BJ (cell line): ENCODE data around the gene PTGDR2. TPM values are rescaled to one million over a fixed set of nuclear protein-coding genes. Genes with fewer than 3 reads are reported as not detected.

Experiments
- CTCF ChIA-PET: fragments of 350-600 bp; formaldehyde crosslinking; extraction: SDS; loops from one replicate; lab custom pipeline; 2021; ENCODE audit warnings: antibody characterized with exemption, inconsistent platforms; lab: Yijun Ruan, JAX
- POLR2A ChIA-PET: fragments of 300-600 bp; sonication (Branson Sonifier 250); formaldehyde crosslinking; extraction: SDS; loops from one replicate; lab custom pipeline; 2021; ENCODE audit warnings: antibody characterized with exemption; lab: Charles Lee
- DNase-seq: peaks from one replicate; pipeline ENCODE4 v3.0.0-alpha.2; 2011; ENCODE audit warnings: low read depth
- H3K27me3 ChIP-seq: 2 replicates; pipeline ENCODE4 v1.6.0; 2011; ENCODE audit warnings: low read length; ENCODE audit not compliant: control insufficient read depth, insufficient read depth
- H3K36me3 ChIP-seq: 2 replicates; pipeline ENCODE4 v1.5.1; 2011; ENCODE audit warnings: low read length; ENCODE audit not compliant: control insufficient read depth, insufficient read depth
- H3K4me3 ChIP-seq: 2 replicates; pipeline ENCODE4 v1.5.1; 2011; ENCODE audit warnings: low read depth, mild to moderate bottlenecking, control low read depth, low read length
- polyA plus RNA-seq: library from polyadenylated mRNA; depleted of rRNA; stranded (reverse); fragments of >200 nt; gene quantifications from 2 replicates; pipeline ENCODE4 v1.2.3, GENCODE V29; 2011
- TF ChIP-seq, protein P1 (sequence below): IDR thresholded peaks from 2 replicates; pipeline ENCODE4 v1.5.1; 2011; ENCODE audit warnings: low read depth, mild to moderate bottlenecking, control low read depth, inconsistent platforms, low read length, moderate library complexity; ENCODE audit not compliant: insufficient read depth

Gene PTGDR2
- polyA plus RNA-seq, 1 experiment = 0.02 TPM

DNA sequence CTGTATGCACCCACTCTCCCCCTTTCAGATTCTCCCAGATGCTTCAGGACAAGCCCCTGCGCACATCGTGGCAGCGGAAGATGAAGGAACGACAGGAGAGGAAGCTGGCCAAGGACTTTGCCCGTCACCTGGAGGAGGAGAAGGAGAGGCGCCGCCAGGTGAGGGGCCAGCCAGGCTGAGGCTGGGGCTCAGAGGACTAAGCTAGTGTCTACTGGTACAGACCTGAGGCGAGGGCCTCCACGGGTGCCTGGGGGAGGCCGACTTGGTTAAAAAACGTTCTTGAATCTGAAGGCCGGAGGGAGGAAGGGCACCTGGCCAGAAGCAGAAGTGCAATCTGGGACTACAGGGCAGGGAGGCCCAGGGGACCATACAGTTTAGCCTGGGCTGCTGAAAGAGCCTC is 7.9 kb downstream of the PTGDR2 start:
- ChIA-PET CTCF (interaction anchor here (2.3 kb wide), 1 partner anchor 17 kb away, joined by 6 read pairs; no protein-coding TSS in a partner anchor), POLR2A (no interaction called here)
- TF ChIP-seq, protein P1, sequence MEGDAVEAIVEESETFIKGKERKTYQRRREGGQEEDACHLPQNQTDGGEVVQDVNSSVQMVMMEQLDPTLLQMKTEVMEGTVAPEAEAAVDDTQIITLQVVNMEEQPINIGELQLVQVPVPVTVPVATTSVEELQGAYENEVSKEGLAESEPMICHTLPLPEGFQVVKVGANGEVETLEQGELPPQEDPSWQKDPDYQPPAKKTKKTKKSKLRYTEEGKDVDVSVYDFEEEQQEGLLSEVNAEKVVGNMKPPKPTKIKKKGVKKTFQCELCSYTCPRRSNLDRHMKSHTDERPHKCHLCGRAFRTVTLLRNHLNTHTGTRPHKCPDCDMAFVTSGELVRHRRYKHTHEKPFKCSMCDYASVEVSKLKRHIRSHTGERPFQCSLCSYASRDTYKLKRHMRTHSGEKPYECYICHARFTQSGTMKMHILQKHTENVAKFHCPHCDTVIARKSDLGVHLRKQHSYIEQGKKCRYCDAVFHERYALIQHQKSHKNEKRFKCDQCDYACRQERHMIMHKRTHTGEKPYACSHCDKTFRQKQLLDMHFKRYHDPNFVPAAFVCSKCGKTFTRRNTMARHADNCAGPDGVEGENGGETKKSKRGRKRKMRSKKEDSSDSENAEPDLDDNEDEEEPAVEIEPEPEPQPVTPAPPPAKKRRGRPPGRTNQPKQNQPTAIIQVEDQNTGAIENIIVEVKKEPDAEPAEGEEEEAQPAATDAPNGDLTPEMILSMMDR = no peak
- Histone ChIP-seq H3K4me3 (no peak overlapping the region), H3K27me3 (no peaks in the 10 kb centered on the region), H3K36me3 (peaks cover 20% of the 10 kb centered on the region)
- DNase-seq = no peak

DNA sequence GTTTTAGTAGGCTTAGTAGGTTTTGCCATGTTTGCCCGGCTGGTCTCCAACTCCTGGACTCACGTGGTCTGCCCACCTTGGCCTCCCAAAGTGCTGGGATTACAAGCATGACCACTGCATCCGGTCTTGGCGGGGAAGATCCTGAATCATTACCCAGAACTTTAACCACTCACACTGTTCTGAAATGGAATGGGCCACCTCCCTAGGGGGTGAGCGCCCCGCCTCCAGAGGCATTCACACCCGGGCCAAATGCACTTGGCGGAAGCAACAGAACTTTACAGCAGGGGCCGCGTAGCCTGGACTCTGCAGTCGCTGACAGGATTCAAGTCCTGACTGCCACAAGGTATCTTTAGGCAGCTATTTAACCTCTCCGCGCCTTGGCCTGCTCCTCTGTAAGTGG is 8.5 kb downstream of the PTGDR2 start:
- CTCF ChIA-PET = interaction anchor here (29.2 kb wide), 1 partner anchor 46 kb away, joined by 716 read pairs; the partner anchor contains the start of gene PRPF19

DNA sequence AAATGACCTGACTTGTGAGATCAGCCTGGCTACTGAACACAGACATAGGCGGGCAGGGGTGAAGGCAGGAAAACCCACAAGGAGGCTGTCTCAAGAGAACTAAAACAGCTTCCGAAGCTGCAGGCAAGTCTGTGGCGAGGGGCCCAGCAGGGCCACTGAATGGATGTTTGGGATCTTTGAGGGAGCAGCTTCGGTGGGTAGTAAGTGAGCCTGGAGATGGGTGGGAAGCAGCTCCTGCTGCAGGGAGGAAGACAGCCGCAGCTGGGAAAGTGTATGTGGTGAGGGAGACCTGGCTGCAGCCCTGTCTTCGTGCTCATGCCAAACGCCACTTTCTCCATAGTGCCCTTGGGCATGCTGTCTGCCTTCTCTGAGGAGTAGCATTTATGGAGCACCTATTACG is 10.4 kb downstream of the PTGDR2 start:
- ChIA-PET POLR2A (no interaction called here), CTCF (interaction anchor here (1.3 to 29.2 kb wide), 2 partner anchors 15 to 48 kb away, joined by 4 to 716 read pairs; partner anchors contain the start of gene PRPF19)
- no peaks in the 10 kb centered on the region for H3K27me3 ChIP-seq
- no peak for DNase-seq
- no peak overlapping the region for H3K4me3 ChIP-seq
- peaks cover 11% of the 10 kb centered on the region for H3K36me3 ChIP-seq
- TF ChIP-seq, protein P1 = no peak

More for the DNA sequence above, 8.5 kb downstream of the PTGDR2 start:
- Histone ChIP-seq H3K36me3 (peaks cover 20% of the 10 kb centered on the region), H3K4me3 (no peak overlapping the region), H3K27me3 (no peaks in the 10 kb centered on the region)
- TF ChIP-seq, protein P1 = no peak
- POLR2A ChIA-PET = no interaction called here
- no peak for DNase-seq

DNA sequence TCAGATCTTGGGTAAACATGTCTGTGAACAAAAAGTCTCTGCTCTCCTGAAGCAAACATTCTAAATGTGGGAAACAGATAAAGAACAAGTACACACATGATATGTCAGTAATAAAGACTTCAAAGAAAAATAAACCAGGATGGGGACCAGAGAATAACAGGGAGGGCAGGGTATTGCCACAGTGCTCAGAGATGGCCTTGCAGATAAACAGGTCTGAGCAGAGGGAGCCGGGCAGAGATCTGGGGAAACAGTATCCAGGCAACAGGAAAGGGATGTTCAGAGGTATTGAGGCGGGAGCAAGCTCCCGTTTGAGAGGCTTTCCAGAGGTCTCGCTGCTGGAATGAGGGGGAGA is 10.9 kb downstream of the PTGDR2 start:
- DNase-seq = no peak
- ChIA-PET CTCF (interaction anchor here (1.3 to 29.2 kb wide), 2 partner anchors 14 to 49 kb away, joined by 4 to 716 read pairs; partner anchors contain the start of gene PRPF19), POLR2A (no interaction called here)
- Histone ChIP-seq H3K4me3 (no peak overlapping the region), H3K27me3 (no peaks in the 10 kb centered on the region), H3K36me3 (peaks cover 9% of the 10 kb centered on the region)
- TF ChIP-seq, protein P1 = no peak

DNA sequence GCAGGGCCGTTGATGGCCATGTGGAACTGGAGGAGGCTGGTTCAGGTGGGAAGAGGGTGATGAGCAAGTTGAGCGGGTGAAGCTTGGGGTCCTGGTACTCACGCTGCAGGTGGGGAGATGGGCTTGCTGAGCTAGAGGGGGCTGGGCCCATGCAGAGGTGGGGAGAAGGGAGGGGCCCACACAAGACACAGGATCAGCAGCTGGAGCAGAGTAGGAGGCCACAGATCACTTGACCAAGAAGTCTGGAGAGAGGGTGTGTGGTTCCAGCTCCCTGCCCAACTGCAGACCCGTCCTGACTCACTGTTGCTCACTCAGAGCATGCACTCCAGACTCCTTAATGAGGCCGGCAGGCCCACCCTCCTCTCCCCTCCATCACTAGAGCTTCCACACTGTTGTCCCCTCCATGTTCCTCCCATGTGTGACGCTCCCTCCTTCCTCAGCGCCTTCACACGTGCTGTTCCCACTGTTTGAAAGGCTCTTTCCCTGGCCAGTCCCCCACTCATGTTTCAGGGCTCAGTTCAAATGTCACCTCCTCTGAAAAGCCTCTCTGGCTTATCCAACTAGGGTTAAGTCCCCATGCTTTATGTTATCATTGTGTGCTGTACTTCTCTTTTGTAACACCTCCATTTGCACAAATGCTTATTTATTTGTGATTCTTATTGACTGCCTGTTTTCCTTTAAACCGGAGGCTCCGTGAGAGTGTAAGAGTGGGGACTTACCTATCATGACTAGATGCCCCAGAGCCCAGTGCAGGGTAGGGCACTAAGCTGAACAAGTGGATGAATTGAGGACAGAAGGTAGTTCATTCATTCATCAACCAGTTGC is 11.5 kb downstream of the PTGDR2 start:
- ChIA-PET CTCF (interaction anchor here (1.1 to 29.2 kb wide), 3 partner anchors 13 to 49 kb away, joined by 3 to 716 read pairs (median 4); partner anchors contain the start of gene PRPF19), POLR2A (no interaction called here)
- H3K27me3 ChIP-seq = no peaks in the 10 kb centered on the region
- peaks cover 6% of the 10 kb centered on the region for H3K36me3 ChIP-seq
- DNase-seq = no peak
- H3K4me3 ChIP-seq = peak overlapping the region; percentile 16; the same call in 1 of the 2 replicates
- TF ChIP-seq, protein P1 = no peak
